SH-SY5Y (cell line): ENCODE results near the gene SUPT4H1.

Experiments used
- GATA2 ChIP-seq: IDR thresholded peaks from 2 replicates; pipeline ENCODE4 v1.6.1; 2011; ENCODE audit warnings: mild to moderate bottlenecking, low read depth, low read length
- GATA3 ChIP-seq: IDR thresholded peaks from 2 replicates; pipeline ENCODE4 v1.6.1; 2011; ENCODE audit warnings: low read depth, mild to moderate bottlenecking, low read length, moderate library complexity

The SUPT4H1 gene

DNA sequence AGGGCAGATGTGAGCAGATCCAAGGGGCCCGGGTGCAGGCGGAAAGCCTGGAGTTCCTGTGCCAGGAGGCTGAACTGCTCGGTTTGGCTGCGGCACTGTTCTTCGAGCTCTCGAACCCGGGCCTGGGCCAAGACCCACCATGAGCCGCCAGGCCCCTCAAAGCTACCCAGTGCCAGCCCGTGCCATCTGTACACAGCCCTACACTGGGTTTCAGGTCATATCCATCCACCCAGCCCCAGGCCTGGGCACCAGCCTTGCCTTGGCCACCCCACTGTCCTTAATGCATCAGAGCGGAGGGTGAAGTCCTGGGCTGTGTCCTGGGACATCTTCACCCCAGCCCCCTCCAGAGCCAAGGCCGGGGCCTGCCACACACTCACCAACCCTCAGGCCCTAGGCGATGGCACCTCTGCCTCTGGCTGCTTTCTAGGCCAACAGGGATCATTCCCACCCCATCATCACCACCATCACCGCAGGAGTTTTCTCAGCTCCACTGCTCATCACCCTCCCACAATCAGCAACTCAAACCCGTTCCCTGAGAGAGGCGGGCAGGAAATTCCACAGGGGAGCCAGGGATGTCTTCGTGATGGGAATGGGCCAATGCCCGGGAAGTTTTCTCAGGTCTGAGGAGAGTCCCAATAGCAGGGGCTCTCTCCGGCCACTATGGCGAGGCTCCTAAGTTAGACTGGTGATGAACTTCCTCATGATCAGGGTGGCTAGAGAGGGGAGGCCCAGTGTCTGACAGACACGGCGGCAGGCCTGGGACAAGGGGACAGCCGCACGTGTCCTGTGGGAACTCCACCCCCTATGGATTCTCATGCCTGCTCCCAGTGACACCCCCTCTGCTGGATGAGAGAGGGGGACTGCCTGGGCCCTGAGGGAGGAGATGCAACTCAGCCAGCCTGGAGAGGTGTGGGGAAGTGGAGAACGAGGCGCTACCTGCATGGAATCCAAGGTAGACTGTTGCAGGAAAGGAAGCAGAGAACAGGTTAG is 32.5 kb downstream of the SUPT4H1 start:
- TF ChIP-seq GATA3: no peak
- TF ChIP-seq GATA2: no peak

DNA sequence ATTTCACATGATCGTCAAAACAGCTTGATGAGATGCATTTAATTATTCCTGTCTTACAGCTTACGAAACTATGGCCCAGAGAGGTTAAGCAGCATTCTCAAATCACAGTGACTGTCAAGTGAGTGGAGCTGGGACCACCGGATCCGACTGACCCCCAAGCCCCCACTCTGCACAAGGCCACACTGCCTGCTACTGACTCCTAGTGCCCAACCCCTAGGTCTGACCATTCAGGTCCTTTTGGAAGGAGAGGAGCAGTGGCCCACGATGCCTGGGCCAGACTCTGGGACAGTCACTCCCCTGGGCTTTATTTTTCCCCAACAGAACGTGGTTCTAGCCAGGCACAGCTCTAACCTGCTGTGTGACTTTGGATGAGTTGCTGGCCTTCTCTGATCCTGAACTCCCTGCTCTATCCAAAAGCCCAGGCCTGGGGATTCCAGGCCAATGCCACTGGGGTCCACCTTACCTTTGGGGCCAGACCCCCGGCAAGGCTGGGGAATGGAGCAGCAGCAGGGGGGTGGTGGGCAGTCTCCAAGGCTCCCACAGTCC is 33.3 kb downstream of the SUPT4H1 start:
- TF ChIP-seq GATA3: no peak
- no peak for TF ChIP-seq GATA2

DNA sequence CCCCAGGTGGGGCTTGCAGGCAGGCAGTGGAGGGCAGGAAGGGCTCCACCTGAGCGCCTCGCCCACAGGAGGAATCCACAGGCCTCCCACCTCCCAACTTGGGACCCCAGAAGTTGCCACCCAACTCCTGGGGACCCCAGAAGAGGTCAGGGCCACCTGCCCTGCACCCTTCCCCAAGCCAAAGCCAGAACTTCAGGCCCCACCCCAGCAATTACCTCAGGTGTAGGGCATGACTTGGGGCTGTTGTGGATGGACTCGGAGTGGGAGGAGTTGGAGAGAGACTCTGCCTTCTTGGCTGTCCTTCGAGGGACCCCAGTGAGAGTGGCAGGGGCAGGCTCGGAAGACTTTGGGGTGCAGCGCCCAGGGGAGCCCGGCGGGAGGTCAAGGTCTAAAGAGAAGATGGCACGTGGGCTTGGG is 33.9 kb downstream of the SUPT4H1 start:
- no peak for TF ChIP-seq GATA3
- TF ChIP-seq GATA2: no peak

DNA sequence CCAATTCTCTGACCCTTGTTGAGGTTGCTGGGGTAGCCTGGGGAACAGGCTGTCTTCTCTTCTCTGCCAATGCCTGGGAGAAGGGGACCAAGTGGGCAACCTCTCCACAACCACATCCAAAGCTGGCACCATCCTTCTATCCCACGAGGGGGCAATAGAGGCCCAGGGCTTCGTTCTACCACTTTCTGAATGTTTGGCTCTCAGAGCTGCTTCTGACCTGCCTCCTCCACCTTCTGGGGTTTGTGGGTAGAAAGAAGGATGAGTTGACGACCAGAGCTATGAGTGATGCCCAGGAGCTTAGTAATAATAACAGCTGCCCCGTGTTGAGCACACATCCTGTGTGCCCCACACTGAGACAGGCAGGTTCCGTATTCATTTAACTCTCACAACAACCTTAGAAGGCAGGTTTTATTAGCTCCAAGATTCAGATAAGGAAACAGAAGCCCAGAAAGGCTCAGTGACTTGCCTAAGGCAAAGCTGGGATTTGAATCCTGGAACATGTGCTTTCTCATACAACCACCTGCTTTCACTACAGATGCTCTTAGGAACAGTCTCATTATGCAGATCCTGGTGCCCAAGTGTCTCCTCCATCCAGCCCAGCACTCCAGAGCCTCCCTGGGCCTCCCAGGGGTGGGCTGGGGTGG is 34.5 kb downstream of the SUPT4H1 start:
- no peak for TF ChIP-seq GATA2
- no peak for TF ChIP-seq GATA3

DNA sequence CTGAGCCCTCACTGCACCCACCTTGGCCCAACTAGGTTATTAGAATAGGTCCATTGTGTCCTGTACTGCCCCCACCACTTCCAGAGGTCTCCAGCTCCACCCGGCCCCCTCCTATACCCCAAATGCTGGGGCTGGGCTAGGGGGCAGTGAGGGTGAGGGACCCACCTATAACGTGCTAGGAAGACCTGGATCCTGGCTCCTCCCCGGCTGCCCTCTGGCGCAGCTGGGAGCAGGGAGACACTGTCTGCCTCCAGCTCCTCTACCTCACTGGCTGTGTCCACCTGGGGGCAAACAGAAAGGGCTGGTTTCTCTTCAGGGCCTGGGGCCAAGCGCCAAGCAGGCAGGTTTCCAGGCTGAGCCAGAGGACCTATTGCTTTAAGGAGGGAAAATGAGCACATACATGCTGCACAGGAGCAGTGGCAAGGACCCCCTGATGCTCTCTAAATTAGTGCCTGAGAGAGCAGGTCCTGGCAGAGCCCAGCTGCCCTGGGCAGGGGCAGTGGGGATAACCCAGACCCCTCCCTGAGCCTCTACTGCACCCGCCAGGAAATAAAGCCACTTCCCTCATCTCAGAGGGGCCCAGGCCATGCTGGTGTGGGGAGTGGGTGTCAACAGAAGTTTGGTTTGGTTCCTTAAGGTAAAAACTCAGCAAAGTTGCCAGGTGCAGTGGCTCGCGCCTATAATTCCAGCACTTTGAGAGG is 35.6 kb downstream of the SUPT4H1 start:
- no peak for TF ChIP-seq GATA3
- TF ChIP-seq GATA2: no peak

DNA sequence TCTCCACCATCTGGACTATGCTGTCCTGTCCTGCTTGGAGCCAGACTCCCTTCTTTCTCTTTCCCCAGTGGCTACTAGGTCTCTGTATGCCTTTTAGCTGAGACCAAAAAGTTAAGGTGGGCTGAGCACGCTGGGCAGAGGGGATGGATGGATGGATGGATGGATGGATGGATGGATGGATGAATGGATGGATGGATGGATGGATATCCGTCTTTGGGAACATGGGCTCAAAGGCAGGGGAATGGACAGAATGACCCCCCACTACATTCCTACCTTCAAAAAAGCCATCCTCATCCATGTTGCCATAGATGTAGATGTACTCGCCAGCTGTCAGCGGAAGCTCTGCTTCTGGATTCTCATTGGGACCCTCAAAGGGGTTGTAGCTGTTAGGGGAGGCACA is 36.3 kb downstream of the SUPT4H1 start:
- TF ChIP-seq GATA3 (no peak), GATA2 (no peak)

DNA sequence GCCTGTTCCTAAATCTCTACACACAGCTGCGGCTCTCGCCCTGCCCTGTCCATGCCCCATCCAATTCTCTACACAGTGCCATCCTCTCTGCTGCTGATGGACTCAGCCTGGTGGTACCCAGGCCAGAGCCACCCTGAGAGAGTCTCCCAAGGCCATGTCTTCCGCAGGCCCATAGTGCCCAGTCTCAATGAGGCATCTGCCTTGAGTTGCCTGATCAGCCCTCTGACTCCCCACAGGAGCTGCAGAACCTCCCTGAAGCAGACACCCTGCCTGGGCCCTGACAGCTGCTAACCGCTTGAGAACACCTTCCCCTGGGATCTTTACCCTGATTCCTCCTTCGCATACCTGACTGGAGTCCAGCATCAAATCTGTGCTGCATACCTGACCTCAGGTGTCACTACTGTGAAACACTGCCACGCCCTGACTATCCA is 36.7 kb downstream of the SUPT4H1 start:
- no peak for TF ChIP-seq GATA2
- no peak for TF ChIP-seq GATA3

DNA sequence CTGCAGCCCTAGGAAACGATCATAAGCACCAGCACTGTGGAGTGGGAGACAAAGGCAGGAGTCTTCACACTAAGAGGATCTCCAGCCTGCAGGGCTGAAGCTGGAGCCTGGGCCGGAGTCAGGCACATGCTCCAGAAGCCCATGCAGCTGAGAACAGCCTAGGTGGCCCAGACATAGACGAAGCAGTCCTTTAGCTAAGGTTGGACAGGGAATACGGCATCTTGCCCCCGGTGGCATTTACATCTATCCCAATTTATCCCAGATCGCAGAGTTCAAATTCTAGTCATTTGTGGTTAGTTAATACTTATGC is 37.3 kb downstream of the SUPT4H1 start:
- TF ChIP-seq GATA3 (no peak), GATA2 (no peak)

DNA sequence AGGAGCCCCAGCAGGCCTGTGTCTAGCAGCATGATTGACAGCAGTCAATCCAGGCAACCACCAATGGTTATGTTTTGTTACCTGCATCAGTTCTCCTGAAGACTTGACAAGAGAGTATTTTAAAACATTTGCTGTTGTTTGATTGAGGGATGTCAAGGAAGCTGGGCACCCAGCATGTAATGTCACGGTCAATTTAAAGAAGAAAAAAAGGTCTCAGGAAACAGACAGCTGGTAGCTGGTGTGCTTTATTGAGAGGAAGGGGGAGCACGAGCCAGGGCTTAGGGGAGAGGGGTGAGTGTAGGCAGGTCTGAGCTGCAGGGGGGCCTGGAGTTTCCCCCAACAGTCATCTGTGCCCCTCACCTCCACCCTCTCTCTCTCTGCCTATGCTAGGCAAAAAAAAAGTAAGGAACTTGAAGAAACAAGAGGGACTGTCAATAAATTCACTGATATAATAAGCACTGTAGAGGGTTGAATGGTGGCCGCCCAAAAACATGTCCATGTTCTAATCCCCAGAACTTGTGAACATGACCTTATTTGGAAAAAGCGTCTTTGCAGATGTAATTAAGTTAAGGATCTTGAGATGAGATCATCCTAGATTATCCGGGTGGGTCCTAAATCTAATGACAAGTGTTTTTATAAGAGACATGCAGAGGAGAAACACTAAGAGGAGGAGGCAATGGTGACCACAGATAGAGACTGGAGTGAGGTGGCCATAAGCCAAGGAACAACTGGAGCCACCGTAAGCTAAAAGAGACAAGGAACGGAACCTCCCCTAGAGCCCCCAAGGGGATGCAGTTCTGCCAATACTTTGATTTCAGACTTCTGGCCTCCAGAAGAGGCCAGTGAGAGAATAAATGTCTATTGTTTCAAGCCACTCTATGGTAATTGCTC is 37.9 kb downstream of the SUPT4H1 start:
- TF ChIP-seq GATA2: no peak
- TF ChIP-seq GATA3: no peak

DNA sequence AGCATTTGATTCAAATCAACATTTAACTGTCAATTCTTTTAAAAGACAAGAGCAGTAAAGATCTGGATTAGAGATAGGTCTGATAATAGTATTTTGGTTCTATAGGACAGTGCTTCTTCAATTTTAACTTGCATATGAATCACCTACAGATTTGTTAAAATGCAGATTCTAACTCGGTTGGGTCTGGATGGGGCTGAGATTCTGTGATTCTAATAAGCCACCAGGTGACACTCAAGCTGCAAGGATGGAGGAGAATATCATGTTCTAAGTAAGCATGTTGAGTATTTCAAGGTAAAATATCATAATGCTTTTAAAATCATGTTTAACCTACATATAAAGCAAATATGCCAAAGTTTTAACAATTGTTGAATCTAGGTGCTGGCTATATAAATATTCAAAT is 39.2 kb downstream of the SUPT4H1 start:
- TF ChIP-seq GATA3 (no peak), GATA2 (no peak)

DNA sequence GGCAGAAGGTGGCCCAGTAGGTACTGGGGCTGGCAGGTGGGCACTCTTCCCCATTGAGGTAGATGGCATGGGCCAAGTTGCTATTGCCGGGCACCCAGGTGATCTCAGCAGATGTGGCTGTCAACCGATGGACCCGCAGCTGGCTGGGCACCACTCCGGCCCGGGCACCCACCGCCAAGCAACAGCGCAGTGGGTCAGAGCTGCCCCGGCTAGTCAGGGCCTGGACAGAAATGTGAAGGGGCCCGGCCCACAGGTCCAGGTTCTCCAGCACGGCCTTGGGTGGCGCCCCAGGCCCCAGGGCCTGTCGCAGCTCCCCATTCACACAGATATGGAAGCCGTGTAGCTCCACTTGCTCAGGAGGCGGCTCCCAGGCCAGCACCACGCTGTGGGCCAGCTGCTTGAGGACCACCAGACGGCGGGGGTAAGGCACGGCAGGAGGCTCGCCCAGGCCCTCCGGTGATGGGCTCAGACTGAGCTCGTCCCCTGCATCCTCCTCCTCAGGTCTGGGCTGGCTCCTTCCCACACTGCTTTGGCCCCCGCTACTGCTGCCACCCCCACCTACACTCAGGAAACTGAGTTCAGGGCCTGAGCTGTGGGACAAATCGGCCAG is 39.9 kb downstream of the SUPT4H1 start:
- TF ChIP-seq GATA2 (no peak), GATA3 (no peak)

DNA sequence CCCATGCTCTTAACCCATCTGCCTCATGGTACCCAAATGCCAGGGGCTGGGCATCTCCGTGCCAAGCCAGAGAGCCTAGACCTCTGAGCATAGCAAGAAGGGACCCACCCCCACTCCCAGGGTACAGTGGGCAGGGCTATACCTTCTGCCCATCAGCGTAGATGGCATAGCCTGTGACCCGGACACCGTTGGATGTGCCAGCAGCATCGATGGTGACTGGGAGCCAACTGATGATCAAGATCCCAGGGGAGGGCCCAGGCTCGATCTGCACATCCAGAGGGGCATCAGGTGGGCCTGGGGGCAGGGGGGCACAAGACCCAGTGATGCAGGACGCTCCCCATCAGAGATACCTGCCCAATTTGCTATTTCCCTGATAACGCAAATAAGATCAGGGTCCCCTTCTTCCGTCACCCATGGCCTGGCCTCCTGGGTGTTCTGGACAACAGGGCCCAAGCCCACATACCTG is 40.5 kb downstream of the SUPT4H1 start:
- TF ChIP-seq GATA2 (no peak), GATA3 (no peak)
